H1 (cell line): ENCODE results near the gene INO80C. TPM values are rescaled to one million over a fixed set of nuclear protein-coding genes. Genes with fewer than 3 reads are reported as not detected.

Experiments used
- CTBP2 ChIP-seq: IDR thresholded peaks from 2 replicates; pipeline ENCODE4 v1.7.0; 2011; ENCODE audit warnings: borderline replicate concordance, mild to moderate bottlenecking, moderate library complexity, mixed read lengths, low read length; ENCODE audit not compliant: insufficient read depth, insufficient read length
- EP300 ChIP-seq, 2 experiments: IDR thresholded peaks; 1 replicate in 1 of 2; 2 replicates in 1 of 2; pipeline ENCODE4 v1.6.1; 2011 to 2012; ENCODE audit warnings: low read depth in 2 of 2, low read length in 2 of 2, mild to moderate bottlenecking in 2 of 2, borderline replicate concordance in 1 of 2, inconsistent platforms in 1 of 2, moderate library complexity in 1 of 2
- FOSL1 ChIP-seq: IDR thresholded peaks from 2 replicates; pipeline ENCODE4 v1.6.1; 2011; ENCODE audit warnings: mild to moderate bottlenecking, low read depth, low read length, moderate library complexity; ENCODE audit not compliant: insufficient read depth
- KDM5A ChIP-seq: fragments of 200-600 bp; IDR thresholded peaks from 2 replicates; pipeline ENCODE4 v1.7.1; 2012; ENCODE audit warnings: mild to moderate bottlenecking, low read length, inconsistent platforms, mixed read lengths
- POLR2A ChIP-seq, 2 experiments: IDR thresholded peaks; 1 replicate in 1 of 2; 2 replicates in 1 of 2; pipeline ENCODE4 v1.6.1; 2011; ENCODE audit warnings: low read depth in 2 of 2, low read length in 2 of 2, mild to moderate bottlenecking in 2 of 2; ENCODE audit errors: control extremely low read depth in 1 of 2
- POU5F1 ChIP-seq: IDR thresholded peaks from 2 replicates; pipeline ENCODE4 v1.6.1; 2011; ENCODE audit warnings: low read depth, mild to moderate bottlenecking, low read length, moderate library complexity
- RAD21 ChIP-seq, 2 experiments: IDR thresholded peaks in 1 of 2; conservative IDR thresholded peaks in 1 of 2; 2 replicates each; pipeline ENCODE4 v1.6.1; 2011; ENCODE audit warnings: low read depth in 2 of 2, low read length in 2 of 2, improper control_type of control experiment in 1 of 2, inconsistent platforms in 1 of 2, mild to moderate bottlenecking in 1 of 2, moderate library complexity in 1 of 2
- SUZ12 ChIP-seq: fragments of 200-600 bp; sonication (generic); IDR thresholded peaks from 2 replicates; pipeline ENCODE4 v1.6.1; 2012; ENCODE audit warnings: mild to moderate bottlenecking, inconsistent platforms, low read length, moderate library complexity, mixed read lengths
- TAF7 ChIP-seq: optimal IDR thresholded peaks from 2 replicates; pipeline ENCODE3; 2011; ENCODE audit warnings: low read depth, mild to moderate bottlenecking, inconsistent platforms, low read length, moderate library complexity, borderline replicate concordance
- TEAD4 ChIP-seq: IDR thresholded peaks from 2 replicates; pipeline ENCODE4 v1.6.1; 2012; ENCODE audit warnings: low read depth, low read length, inconsistent platforms, mixed read lengths
- YY1 ChIP-seq: IDR thresholded peaks from 2 replicates; pipeline ENCODE4 v1.6.1; 2011; ENCODE audit warnings: low read depth, mild to moderate bottlenecking, low read length
- polyA plus RNA-seq, 7 experiments: library from polyadenylated mRNA; depleted of rRNA in 3 of 7; stranded (reverse) in 5 of 7; unstranded in 2 of 7; fragments of >200 nt in 5 of 7; fragments of 200-250 nt in 2 of 7; gene quantifications; 1 replicate in 5 of 7; 2 replicates in 1 of 7; 4 replicates in 1 of 7; pipeline versions ENCODE4 v1.2.1 to v1.2.3, GENCODE V29; 2011 to 2013; ENCODE audit warnings: missing spikeins in 2 of 7, mixed read lengths in 2 of 7
- total RNA-seq: library from RNA; stranded (reverse); fragmentation: NEBNext Ultra II Directional; extraction: Animal tissue kit (Norgen Biotek cat#: 25700); gene quantifications from 2 replicates; pipeline ENCODE4 v1.2.1, GENCODE V29; 2021
- TF ChIP-seq, protein P1 (sequence below): fragments of 300-600 bp; sonication (generic); IDR thresholded peaks from 2 replicates; pipeline ENCODE4 v1.7.1; 2012; ENCODE audit warnings: low read length, moderate library complexity, mild to moderate bottlenecking, inconsistent platforms; ENCODE audit not compliant: insufficient replicate concordance

Gene INO80C
- total and polyA plus RNA-seq, 2 of the 8 experiments (the other 6 are each of a cell fraction or from before 2014, with no cell fraction given) = 30.1 to 48.9 TPM

DNA sequence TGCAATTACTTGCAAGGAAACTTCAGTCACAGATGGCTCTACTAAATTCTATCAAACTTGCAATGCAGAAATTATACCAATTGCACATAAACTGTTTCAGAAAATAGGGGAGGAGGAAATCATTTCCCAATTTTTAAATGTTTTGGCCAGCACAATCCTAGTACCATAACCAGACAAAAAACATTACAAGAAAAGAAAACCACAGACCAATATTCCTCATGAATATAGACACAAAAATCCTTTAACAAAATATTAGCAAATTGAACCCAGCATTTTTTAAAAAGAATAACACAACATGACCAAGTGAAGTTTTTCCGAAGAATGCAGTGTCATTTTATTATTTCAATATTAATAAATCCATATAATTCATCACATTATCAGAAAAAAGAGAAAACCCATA, 45.8 kb downstream of the INO80C start (continued):
- TF ChIP-seq, protein P1, sequence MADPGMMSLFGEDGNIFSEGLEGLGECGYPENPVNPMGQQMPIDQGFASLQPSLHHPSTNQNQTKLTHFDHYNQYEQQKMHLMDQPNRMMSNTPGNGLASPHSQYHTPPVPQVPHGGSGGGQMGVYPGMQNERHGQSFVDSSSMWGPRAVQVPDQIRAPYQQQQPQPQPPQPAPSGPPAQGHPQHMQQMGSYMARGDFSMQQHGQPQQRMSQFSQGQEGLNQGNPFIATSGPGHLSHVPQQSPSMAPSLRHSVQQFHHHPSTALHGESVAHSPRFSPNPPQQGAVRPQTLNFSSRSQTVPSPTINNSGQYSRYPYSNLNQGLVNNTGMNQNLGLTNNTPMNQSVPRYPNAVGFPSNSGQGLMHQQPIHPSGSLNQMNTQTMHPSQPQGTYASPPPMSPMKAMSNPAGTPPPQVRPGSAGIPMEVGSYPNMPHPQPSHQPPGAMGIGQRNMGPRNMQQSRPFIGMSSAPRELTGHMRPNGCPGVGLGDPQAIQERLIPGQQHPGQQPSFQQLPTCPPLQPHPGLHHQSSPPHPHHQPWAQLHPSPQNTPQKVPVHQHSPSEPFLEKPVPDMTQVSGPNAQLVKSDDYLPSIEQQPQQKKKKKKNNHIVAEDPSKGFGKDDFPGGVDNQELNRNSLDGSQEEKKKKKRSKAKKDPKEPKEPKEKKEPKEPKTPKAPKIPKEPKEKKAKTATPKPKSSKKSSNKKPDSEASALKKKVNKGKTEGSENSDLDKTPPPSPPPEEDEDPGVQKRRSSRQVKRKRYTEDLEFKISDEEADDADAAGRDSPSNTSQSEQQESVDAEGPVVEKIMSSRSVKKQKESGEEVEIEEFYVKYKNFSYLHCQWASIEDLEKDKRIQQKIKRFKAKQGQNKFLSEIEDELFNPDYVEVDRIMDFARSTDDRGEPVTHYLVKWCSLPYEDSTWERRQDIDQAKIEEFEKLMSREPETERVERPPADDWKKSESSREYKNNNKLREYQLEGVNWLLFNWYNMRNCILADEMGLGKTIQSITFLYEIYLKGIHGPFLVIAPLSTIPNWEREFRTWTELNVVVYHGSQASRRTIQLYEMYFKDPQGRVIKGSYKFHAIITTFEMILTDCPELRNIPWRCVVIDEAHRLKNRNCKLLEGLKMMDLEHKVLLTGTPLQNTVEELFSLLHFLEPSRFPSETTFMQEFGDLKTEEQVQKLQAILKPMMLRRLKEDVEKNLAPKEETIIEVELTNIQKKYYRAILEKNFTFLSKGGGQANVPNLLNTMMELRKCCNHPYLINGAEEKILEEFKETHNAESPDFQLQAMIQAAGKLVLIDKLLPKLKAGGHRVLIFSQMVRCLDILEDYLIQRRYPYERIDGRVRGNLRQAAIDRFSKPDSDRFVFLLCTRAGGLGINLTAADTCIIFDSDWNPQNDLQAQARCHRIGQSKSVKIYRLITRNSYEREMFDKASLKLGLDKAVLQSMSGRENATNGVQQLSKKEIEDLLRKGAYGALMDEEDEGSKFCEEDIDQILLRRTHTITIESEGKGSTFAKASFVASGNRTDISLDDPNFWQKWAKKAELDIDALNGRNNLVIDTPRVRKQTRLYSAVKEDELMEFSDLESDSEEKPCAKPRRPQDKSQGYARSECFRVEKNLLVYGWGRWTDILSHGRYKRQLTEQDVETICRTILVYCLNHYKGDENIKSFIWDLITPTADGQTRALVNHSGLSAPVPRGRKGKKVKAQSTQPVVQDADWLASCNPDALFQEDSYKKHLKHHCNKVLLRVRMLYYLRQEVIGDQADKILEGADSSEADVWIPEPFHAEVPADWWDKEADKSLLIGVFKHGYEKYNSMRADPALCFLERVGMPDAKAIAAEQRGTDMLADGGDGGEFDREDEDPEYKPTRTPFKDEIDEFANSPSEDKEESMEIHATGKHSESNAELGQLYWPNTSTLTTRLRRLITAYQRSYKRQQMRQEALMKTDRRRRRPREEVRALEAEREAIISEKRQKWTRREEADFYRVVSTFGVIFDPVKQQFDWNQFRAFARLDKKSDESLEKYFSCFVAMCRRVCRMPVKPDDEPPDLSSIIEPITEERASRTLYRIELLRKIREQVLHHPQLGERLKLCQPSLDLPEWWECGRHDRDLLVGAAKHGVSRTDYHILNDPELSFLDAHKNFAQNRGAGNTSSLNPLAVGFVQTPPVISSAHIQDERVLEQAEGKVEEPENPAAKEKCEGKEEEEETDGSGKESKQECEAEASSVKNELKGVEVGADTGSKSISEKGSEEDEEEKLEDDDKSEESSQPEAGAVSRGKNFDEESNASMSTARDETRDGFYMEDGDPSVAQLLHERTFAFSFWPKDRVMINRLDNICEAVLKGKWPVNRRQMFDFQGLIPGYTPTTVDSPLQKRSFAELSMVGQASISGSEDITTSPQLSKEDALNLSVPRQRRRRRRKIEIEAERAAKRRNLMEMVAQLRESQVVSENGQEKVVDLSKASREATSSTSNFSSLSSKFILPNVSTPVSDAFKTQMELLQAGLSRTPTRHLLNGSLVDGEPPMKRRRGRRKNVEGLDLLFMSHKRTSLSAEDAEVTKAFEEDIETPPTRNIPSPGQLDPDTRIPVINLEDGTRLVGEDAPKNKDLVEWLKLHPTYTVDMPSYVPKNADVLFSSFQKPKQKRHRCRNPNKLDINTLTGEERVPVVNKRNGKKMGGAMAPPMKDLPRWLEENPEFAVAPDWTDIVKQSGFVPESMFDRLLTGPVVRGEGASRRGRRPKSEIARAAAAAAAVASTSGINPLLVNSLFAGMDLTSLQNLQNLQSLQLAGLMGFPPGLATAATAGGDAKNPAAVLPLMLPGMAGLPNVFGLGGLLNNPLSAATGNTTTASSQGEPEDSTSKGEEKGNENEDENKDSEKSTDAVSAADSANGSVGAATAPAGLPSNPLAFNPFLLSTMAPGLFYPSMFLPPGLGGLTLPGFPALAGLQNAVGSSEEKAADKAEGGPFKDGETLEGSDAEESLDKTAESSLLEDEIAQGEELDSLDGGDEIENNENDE = no peak
- TF ChIP-seq POU5F1 (no peak), KDM5A (no peak), TEAD4 (no peak), TAF7 (no peak), YY1 (no peak), EP300 (IDR thresholded peaks at IDR 0.05; ENCODE audit: borderline replicate concordance in 1 of 2, low read depth in 2 of 2, low read length in 2 of 2) (no peak), RAD21 (IDR thresholded peaks at IDR 0.05 in 1 of 2, conservative IDR thresholded peaks at IDR 0.05 in 1 of 2; ENCODE audit: low read depth in 2 of 2, low read length in 2 of 2) (no peak), POLR2A (IDR thresholded peaks at IDR 0.05; ENCODE audit: control extremely low read depth in 1 of 2, low read depth in 2 of 2, low read length in 2 of 2) (no peak), FOSL1 (no peak), CTBP2 (no peak), SUZ12 (no peak)
